GM21529 (cell line): ENCODE data around the gene FAF1.
"Not testable (repeated sequence)": the region's sequence is repeated elsewhere in the genome, so short reads cannot be mapped to it uniquely, and the experiment has no call there.

ENCODE experiments used
- ATAC-seq: cut with Tn5 transposase; IDR thresholded peaks from one replicate; pipeline ENCODE4 v1.9.1; 2021; ENCODE audit not compliant: unreplicated experiment

Gene FAF1

DNA sequence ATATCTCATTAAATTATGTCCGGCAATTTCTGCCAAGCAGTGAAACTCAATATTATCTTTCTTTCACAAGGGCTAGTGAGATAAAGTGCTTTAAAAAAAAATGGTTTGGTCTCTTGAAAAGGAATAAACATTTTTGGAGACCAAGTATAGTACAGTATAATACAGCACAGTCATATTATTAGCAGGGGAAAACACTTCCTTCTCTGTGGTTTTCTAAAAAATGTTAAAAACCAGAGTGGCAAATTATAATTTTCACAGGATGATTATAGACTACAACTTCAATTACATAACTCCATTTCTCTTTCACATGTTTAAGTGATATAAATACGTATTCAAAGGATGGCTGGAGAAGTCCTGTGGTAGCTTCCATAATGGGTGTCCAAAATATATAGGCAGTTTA lies 366.6 kb downstream of the FAF1 start:
- no peak for ATAC-seq

GRCh38 chr1:50591598-50591997 lies 368.5 kb downstream of the FAF1 start:
- no peak for ATAC-seq

DNA sequence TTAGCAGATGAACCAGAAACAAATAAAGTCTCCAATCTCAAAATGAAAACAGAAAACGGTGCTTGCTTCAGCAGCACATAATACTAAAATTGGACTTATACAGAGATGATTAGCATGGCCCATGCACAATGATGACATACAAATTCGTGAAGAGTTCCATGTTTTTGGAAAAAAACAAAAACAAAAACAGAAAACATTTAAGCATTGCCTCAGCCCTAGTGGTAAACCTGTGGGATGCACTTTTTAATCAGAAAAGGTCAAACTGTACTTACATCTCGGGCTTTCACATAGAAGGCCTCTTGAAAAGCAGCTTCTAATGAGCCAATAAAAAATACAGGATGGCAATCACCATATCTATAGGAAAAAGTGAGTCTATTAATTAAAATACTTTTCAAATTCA lies 377.7 kb downstream of the FAF1 start:
- ATAC-seq: no peak

DNA sequence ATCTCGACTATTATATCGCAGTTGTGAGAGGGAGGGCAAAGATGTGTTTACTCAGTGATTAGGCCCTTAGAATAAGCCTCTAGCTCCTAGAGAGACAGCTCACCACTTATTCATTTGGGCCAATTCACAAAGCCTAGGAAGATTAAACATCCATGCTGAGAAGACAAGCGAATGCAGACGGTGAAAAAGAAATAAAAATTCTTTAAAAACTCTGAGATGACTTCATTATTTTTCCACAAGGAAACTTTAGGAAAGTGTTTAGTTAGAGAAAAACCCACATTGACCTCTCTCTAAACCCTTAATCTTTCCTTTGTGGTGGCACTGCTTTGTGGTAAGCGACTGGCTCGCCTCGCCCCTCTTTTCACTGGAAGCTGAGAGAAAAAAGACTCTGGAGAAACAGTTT lies 390.0 kb downstream of the FAF1 start:
- no peak for ATAC-seq

GRCh38 chr1:50568782-50569181 lies 391.3 kb downstream of the FAF1 start:
- ATAC-seq: no peak

DNA sequence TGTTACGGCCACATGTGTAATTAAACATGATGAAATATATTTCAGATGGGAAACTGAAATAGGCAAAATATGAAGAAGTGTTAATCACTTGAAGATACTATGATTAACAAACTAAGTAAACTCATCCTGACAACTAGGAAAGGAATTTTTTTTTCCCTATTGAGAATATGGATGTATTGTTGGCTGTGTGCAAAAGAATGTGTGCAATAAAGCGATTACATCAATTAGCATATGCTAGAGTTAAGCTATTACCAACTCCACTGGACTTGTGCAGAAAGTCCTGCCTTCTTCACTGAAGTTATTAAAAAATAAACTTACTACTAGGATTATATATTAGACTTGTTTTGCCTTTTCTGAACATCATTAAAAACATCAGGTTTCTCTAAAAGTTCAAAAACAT lies 393.7 kb downstream of the FAF1 start:
- ATAC-seq: no peak

DNA sequence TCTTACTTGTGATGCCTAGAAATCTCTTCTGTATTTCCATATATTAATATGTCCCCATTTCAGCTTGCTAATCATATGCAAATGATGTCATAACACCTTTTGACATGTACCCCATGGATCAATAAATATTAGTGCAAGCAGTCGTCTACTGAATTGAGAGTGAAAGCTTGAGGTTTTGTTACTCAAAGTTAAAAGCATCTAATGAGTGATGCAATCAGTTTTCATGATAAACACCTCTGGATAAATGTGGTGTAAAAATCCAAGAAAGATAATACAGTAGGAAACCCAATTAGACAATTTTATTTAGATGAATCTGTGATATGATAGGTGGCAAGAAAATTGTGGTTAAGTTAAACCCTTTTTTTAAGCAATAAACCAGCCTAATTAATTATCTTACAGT lies 395.6 kb downstream of the FAF1 start:
- ATAC-seq: no peak

DNA sequence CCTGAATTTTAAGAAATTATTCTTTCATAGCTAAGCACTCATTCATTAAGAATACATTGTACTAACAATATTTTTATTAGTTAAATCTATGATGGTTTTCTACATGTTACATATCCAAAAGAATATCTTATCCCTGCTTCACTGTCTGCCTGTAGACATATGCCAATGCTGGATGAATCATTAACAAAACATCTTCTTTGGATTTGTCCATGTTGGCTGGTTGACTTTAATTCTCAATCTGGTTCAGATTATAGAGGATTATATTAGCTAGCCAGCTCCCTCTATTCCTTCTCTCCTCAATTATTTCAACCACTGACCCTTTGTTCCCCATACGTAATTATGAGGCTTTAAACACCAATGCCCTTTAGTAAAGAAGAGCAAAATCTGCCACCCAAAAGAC lies 398.0 kb downstream of the FAF1 start:
- ATAC-seq: no peak

- no peak for ATAC-seq
Measured at GRCh38 chr1:50559421-50559820, 400.6 kb downstream of the FAF1 start.

DNA sequence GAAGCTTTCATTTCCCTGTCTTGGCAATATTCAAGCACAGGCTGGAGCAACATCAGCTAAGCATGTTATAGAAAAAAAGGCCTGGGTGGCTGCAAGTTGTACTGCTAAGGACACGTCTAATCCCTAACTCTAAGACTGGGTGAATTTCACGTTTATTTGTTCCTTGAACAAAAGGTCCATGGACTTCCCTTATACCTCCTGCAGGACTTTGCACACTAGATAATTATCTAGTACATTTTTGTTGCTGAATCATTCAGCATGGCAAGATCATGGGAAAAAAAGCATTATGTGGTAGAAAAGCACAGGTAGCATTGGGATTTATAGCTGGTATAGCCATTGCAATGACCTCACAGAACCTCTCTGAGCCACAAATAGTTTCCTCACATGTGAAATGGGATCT lies 406.1 kb downstream of the FAF1 start:
- no peak for ATAC-seq

DNA sequence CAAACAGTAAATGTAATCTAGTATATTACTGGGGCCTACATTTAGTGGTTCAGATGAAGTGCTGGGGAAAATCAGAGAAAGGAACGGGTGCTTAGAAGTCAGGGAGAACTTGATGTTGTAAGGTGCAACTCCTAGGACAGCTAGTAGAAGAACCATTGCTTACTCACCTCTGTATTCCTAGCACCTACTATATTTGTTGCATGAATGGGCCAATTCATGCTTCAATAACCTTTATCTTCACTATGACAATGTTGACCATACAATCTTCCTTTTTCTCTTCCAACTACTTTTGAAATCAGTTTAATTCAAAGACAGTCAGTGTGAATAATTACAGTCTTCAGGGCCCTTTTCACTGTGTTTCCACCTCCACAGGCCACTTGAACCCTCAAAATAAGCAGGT lies 411.8 kb downstream of the FAF1 start:
- ATAC-seq: no peak

- no peak for ATAC-seq
Measured at GRCh38 chr1:50542362-50542761, 417.7 kb downstream of the FAF1 start.

- no peak for ATAC-seq
Measured at GRCh38 chr1:50538476-50538875, 421.6 kb downstream of the FAF1 start.

DNA sequence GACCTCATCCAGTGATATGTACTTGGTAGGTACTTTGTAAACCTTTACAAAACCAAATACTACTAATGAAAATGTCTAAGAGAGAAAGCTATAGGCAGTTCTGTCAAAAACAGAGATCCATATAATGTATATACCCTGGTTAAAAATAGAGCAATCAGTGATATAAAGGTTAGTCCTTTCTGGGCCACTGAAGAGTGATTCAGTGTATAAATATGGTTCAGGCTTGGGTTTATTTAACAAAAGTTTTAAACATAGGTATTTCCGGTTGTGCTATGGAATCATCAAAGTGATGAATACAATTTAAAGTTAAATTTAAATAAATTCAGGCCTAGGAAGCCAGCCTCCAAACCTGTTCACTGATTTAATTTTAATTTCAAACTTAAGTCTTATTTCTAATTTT lies 428.5 kb downstream of the FAF1 start:
- no peak for ATAC-seq

- ATAC-seq: no peak
Measured at GRCh38 chr1:50531027-50531426, 429.0 kb downstream of the FAF1 start.

- no peak for ATAC-seq
Measured at GRCh38 chr1:50529510-50529909, 430.6 kb downstream of the FAF1 start.

DNA sequence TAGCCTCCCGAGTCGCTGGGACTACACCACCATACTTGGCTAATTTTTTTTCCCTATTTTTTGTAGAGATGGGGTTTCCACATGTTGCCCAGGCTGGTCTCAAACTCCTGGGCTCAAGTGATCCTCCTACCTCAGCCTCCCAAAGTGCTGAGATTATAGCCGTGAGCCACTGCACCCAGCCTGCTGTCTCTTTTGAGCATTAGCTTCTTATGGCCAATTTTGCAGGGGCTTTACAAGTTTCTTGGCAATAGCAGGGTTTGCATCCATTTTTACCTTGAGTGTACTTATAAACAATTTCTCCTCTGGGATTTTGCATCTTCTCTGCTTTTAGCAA lies 432.1 kb downstream of the FAF1 start:
- ATAC-seq: not testable (repeated sequence)

GRCh38 chr1:50527249-50527986 lies 432.6 kb downstream of the FAF1 start:
- no peak for ATAC-seq

DNA sequence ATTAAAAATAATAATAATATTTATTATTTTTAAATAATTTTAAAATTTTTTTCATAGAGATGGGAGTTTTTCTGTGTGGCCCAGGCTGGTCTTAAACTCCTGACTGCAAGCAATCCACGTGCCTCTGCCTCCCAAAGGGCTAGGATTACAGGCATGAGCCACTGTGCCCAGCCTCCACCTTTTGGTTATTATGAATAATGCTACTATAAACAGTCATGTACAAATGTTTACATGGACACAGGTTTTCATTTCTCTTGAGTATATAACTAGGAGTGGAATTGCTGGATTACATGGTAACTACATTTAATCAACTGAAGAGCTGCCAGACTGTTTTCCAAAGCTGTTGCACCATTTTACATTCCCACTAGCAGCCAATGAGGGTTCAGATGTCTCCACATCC lies 433.6 kb downstream of the FAF1 start:
- ATAC-seq: no peak

GRCh38 chr1:50523548-50523947 lies 436.5 kb downstream of the FAF1 start:
- ATAC-seq: no peak

DNA sequence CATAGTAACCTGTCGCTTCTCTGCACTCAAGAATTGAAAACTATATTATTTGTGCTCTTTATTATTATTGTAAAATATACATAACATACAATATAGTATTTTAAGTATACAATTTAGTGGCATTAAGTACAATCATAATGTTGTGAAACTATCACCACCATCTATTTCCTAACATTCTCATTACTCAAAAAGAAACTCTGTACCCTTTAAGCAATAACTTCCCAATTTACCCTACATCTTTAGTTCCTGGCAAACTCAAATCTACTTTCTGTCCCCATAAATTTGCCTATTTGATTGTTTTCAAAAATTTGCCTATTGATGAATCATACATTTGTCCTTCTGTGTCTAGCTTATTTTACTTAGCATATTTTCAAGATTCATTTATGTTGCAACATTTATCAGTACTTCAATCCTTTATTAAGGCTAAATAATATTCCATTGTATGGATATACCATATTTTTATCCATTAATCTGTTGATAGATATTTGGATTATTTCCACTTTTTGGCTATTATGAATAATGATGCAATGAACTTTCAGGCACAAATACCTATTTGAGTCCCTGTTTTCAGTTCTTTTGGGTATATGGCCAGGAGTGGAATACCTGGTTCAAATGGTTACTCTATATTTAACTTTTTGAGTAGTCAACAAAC lies 437.2 kb downstream of the FAF1 start:
- ATAC-seq: no peak

GRCh38 chr1:50521703-50522102 lies 438.4 kb downstream of the FAF1 start:
- ATAC-seq: no peak

DNA sequence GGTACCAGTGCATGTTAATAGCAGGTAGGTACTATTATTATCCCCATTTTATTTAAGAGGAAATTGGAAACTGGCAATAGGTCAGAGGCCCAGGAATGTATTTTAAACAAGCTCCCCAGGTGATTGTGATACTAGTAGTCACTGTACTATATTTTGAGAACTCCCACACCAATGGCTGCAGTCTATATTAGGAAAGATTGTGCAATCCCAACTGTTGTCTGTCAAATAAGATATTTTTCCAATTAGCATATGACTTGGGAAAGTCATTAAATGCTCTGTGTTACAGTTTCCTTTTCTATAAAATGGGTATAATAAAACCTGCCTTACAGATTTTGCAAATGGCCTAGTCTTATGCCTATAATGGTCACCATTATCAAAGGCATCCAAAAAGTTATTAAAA lies 442.6 kb downstream of the FAF1 start:
- ATAC-seq: no peak
